Measurements from ENCODE around the gene MRPS22. TPM values are rescaled to one million over a fixed set of nuclear protein-coding genes. Genes with fewer than 3 reads are reported as not detected.

The MRPS22 gene
- total and polyA plus RNA-seq, 12 donors, result 49.8 to 105 (median 83.6) TPM

GRCh38 chr3:139361276-139361675 lies 17.5 kb downstream of the MRPS22 start:
- ATAC-seq (no peak), DNase-seq (no peak)
- Histone ChIP-seq H3K27me3 (no peaks in the 10 kb centered on the region), H3K36me3 (peaks cover 0 to 100% (median 78%) of the 10 kb centered on the region in 9 donors), H3K9me3 (no peaks in the 10 kb centered on the region), H3K27ac (no peak overlapping the region), H3K4me3 (no peak overlapping the region), H3K4me1 (peaks cover 0 to 7% (median 0%) of the 10 kb centered on the region in 9 donors)
- TF ChIP-seq, protein P1, sequence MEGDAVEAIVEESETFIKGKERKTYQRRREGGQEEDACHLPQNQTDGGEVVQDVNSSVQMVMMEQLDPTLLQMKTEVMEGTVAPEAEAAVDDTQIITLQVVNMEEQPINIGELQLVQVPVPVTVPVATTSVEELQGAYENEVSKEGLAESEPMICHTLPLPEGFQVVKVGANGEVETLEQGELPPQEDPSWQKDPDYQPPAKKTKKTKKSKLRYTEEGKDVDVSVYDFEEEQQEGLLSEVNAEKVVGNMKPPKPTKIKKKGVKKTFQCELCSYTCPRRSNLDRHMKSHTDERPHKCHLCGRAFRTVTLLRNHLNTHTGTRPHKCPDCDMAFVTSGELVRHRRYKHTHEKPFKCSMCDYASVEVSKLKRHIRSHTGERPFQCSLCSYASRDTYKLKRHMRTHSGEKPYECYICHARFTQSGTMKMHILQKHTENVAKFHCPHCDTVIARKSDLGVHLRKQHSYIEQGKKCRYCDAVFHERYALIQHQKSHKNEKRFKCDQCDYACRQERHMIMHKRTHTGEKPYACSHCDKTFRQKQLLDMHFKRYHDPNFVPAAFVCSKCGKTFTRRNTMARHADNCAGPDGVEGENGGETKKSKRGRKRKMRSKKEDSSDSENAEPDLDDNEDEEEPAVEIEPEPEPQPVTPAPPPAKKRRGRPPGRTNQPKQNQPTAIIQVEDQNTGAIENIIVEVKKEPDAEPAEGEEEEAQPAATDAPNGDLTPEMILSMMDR (IDR thresholded peaks at IDR 0.05), result no peak
- intact Hi-C loops (cut with DNase I), result loop anchor here in 1 of 10 donors (5.0 kb wide), 1 partner anchor 1089 kb away; no protein-coding TSS in a partner anchor
- 91 to 94% methylated on average over 2 of the region's 2 CpGs for WGBS, 2 donors

- Histone ChIP-seq H3K27me3 (no peaks in the 10 kb centered on the region), H3K27ac (no peak overlapping the region), H3K9me3 (no peaks in the 10 kb centered on the region), H3K36me3 (peaks cover 0 to 100% (median 76%) of the 10 kb centered on the region in 9 donors), H3K4me1 (peaks cover 0 to 3% (median 0%) of the 10 kb centered on the region in 9 donors), H3K4me3 (no peak overlapping the region)
- no peak for DNase-seq
- ATAC-seq, result no peak
- TF ChIP-seq, protein P1 (IDR thresholded peaks at IDR 0.05), result no peak
- intact Hi-C loops (cut with DNase I), result loop anchor here in 1 of 10 donors (5.0 kb wide), 1 partner anchor 1092 kb away; no protein-coding TSS in a partner anchor
- 91 to 94% methylated on average over 1 of the region's 1 CpG for WGBS, 2 donors
These were observed 20.7 kb downstream of the MRPS22 start for GRCh38 chr3:139364549-139364948.

GRCh38 chr3:139374099-139374498 lies 30.3 kb downstream of the MRPS22 start:
- WGBS, 2 donors, result 78 to 93% methylated on average over 2 of the region's 2 CpGs
- intact Hi-C loops (cut with DNase I), result loop anchor here in 1 of 10 donors (10.0 kb wide), 1 partner anchor 1119 kb away; no protein-coding TSS in a partner anchor
- H3K4me1 ChIP-seq, result peaks cover 0 to 6% (median 0%) of the 10 kb centered on the region in 9 donors
- no peak overlapping the region for H3K4me3 ChIP-seq
- no peak overlapping the region for H3K27ac ChIP-seq
- TF ChIP-seq, protein P1 (IDR thresholded peaks at IDR 0.05), result no peak
- H3K36me3 ChIP-seq, result peaks cover 0 to 100% (median 88%) of the 10 kb centered on the region in 9 donors
- DNase-seq (no peak), ATAC-seq (no peak)
- H3K9me3 ChIP-seq, result no peaks in the 10 kb centered on the region
- no peaks in the 10 kb centered on the region for H3K27me3 ChIP-seq

- TF ChIP-seq, protein P1 (IDR thresholded peaks at IDR 0.05), result no peak
- peaks cover 0 to 100% (median 73%) of the 10 kb centered on the region in 9 donors for H3K36me3 ChIP-seq
- peaks cover 0 to 12% (median 0%) of the 10 kb centered on the region in 9 donors for H3K4me1 ChIP-seq
- ATAC-seq (no peak), DNase-seq (no peak)
- WGBS, 2 donors, result 97% methylated on average over 3 of the region's 3 CpGs
- no peak overlapping the region for H3K4me3 ChIP-seq
- no peaks in the 10 kb centered on the region for H3K9me3 ChIP-seq
- no peak overlapping the region for H3K27ac ChIP-seq
- intact Hi-C loops (cut with DNase I), result loop anchor here in 1 of 10 donors (10.0 kb wide), 1 partner anchor 1123 kb away; no protein-coding TSS in a partner anchor
- H3K27me3 ChIP-seq, result no peaks in the 10 kb centered on the region
These were observed 33.6 kb downstream of the MRPS22 start for GRCh38 chr3:139377378-139377777.
